Ecto neural progenitor cell (in vitro differentiated cells): ENCODE measurements around the gene AGL.
A peak's percentile ranks its signal among the peaks of the same experiment; 100 is the strongest.
"Not testable (repeated sequence)": the region's sequence is repeated elsewhere in the genome, so short reads cannot be mapped to it uniquely, and the experiment has no call there.

Source experiments
- DNase-seq: peaks from one replicate; pipeline ENCODE4 v3.0.0-alpha.2; 2018; ENCODE audit warnings: low spot score

Gene AGL

GRCh38 chr1:99849744-99850458, at the start of gene AGL:
TSS of gene AGL (plus strand) at chr1:99850361. CDS start at chr1:99851043, 682 bp downstream.
- DNase-seq = peak; percentile 88

DNA sequence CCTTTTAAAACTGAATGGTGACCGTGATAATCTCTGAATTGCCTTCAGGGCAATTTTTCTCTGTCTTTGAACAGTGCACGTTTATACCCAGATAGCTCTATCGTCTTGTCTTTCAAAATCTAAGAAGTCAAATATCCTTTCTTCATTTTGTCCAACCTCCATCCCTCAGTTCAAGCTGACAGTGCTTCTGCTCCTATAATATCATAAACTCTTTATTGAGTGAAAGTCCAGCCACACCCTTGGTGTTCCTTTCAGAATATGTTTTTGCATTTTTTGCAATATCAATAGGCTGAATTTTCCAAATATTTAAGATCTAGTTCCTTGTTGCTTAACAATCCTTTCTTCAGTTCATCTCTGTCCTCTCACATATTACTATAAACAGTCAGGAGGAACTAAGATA, 48.6 kb upstream of the AGL start:
- no peak for DNase-seq

GRCh38 chr1:99806882-99807281, 43.3 kb upstream of the AGL start:
- DNase-seq = no peak

DNA sequence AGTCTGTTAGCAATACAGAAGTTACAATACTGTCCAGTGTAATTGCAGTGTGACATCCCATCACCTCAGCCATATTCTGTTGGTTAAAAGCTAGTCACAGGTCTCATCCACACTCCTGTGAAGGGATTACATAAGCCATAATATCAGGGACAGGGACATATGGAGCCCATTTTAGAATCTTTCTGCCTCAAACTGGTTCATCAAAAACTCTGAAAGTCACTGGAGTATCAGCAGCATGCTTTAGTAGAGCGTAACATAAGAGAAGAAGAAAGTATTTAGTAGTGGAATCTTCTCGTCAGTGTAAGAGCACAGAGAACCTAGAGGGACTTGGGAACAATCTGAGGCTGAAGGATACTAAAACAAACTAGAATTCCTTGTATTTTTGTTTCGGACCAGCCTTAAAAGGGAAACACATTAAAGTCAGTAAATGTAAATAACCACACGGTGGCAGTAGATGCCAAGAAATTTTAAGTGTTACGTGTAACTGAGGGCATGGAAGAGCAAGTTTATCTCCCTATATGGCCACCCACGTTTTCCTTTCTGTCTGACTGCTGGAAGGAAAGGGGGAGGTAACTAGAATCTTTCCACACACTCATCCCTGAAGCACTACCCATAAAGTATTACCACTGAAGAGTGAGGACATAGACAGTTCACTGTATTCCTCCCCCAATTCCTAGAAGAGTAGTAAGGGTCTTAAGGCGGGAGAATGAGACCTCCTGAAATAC, 41.6 kb upstream of the AGL start:
- DNase-seq = no peak

GRCh38 chr1:99811075-99811474, 39.1 kb upstream of the AGL start:
- DNase-seq = no peak

DNA sequence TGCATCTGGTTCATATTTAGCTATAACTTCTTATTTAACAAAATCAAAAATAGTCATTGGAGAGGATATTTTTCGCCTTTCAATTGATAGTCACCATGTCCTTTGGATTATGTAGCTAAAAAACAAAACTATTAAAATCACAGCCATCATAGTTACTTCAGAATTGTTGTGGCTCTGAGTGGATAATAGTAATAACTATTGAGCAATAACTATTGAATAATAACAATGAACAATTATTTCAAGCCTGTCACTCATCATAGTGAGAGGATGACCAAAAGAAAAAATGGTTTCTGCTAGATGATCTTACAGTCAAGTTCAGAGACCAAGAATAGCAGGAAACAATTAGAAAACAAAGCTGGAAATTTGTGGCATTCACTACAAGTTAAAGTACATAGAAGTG, 38.4 kb upstream of the AGL start:
- DNase-seq = no peak

DNA sequence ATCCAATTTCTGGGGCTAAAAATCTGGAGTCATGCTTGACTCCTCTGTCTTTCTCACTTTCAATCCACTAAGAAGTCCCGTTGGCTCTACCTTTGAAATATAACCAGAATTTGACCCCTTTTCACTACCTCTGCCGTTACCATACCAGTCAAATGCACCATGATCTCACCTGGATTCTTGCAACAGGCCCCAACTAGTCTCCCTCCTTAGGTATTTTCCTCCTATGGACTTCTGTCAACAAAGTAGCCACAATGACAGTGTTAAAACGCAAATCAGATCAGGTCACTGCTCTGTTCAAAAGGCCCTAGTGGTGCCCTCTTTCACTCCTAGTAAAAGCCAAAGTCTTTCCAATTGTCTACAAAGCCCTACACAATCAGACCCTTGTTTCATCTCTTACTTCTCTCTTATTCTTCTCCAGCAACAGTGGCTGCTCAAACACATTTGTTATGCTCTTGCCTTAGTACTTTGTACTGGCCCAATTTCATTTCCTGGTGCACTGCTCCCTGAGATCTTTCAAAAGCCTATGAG, 35.7 kb upstream of the AGL start:
- DNase-seq = no peak

DNA sequence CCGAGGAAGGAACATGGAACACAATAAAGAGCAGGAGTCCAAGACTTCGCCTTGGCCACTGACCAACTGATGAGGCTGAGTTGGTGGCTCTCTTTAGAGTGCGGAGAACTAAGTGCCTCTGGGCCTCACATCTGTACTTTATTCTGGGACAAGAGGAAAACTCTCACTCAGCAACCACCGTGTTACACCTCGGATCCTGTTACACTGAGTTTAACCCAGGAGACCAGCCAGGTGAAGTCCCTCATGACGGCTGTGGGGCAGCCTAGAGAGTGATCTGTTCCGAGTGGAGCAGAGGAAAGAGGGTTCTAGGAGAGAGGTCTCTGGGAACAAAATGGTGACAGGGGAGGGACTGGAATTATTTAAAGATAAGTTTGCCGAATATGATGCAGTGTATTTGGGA, 33.5 kb upstream of the AGL start:
- no peak for DNase-seq

- no peak for DNase-seq
Observed at GRCh38 chr1:99818063-99818699, 32.0 kb upstream of the AGL start.

DNA sequence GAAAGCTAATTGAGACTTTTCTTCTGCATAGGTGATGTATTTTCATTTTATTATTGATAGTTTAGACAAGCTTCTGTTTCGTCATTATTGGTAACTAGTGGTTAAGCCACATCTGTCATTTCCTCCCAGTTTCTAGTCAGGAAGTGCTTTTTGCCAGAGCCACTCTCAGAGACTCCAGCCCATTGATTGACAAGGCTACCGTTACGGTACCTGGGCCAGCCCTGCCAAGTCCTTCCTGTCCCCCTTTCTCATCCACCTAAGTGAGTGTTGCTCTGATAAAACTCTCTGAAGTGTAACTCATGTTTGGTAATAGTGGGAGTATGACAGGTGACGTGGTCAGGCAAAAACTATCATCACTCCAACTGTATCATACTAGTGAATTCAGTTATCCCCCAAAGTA, 29.6 kb upstream of the AGL start:
- no peak for DNase-seq

DNA sequence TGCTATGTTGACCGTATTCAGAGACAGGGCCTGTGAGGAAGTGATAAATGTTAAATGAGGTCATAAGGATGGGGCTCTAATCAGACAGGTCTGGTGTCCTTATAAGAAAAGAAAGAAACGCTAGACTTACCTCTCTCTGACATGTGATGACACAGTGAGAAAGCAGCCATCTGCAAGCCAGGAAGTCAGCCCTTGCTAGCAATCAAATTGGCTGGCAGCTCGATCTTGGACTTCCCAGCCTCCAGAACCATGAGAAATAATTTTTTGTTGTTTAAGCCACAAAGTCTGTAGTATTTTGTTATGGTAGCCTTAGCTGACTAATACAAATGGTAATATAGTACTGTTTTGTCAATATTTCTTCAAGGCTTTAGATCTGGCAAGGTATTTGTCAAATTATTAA, 25.1 kb upstream of the AGL start:
- no peak for DNase-seq

GRCh38 chr1:99825702-99826101, 24.5 kb upstream of the AGL start:
- no peak for DNase-seq

DNA sequence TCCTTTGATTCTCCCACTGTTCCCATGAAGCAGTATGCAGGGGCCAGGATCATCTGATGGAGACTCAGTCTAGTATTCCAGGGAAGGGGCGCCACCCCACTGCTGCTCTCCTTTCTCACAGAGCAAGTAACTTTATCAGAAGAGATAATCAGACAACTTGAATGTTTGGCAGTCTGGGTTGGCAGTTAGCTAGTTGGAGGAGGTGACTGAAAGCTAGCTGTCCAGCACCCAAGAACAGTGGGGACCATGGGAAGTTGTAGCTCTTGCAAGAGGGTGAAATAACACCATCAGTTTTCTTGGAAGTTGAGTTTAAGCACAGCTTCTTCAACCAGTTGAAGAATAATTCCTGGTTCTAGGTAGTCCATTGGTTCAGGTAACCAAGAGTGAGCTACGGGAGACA, 22.2 kb upstream of the AGL start:
- no peak for DNase-seq

- DNase-seq = no peak
Observed at GRCh38 chr1:99829269-99829668, 20.9 kb upstream of the AGL start.

- not testable (repeated sequence) for DNase-seq
Observed at GRCh38 chr1:99833911-99834310, 16.2 kb upstream of the AGL start.

DNA sequence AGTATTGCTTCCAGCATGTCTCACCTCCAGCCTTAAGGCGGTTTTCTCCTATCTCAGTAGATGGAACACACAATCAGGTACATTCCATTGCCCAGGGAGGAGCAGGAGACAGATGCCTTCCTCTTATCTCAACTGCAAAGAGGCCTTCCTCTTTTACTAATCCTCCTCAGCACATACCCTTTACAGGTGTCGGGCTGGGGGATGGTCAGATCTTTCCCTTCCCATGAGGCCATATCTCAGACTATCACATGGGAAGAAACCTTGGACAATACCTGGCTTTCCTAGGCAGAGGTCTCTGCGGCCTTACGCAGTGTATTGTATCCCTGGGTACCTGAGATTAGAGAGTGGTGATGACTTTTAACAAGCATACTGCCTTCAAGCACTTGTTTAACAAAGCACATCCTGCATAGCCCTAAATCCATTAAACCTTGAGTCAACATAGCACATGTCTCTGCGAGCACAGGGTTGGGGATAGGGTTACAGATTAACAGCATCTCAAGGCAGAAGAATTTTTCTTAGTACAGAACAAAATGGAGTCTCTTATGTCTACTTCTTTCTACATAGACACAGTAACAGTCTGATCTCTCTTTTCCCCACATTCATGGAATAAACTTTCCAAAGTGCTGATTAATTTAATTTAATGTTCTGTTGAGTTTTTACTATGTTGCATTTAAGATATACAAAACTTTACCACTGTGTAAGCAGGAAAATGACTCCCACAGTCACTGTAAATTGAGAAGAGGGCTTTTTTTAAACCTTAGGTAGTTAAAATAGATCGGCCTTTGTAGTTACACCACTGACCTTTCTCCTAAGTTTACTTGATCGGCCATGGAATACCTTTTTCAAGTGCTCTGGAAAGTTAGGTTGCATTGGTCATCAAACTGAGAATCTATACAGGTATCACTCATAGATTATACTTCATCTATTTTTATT, 13.7 kb upstream of the AGL start:
- not testable (repeated sequence) for DNase-seq

GRCh38 chr1:99840353-99840752, 9.8 kb upstream of the AGL start:
- DNase-seq = not testable (repeated sequence)

- no peak for DNase-seq
Observed at GRCh38 chr1:99843760-99844159, 6.4 kb upstream of the AGL start.

- DNase-seq = not testable (repeated sequence)
Observed at GRCh38 chr1:99845201-99845600, 5.0 kb upstream of the AGL start.

DNA sequence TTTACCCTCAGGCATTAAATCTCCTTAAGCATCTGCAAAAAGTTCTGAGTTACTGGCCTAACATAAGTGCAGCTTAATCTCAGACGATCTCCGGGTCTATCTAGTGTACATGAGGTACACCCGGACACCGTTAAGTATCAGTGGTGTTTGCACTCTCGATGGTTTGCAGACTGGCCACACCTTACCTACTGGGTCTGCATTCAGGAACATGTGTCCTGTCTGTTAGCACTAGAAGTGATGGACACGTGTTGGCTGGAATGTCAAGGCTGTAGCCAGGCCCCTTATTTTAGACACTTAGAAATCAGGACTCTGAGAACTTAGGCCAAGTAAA, 783 bp upstream of the AGL start:
- no peak for DNase-seq

DNA sequence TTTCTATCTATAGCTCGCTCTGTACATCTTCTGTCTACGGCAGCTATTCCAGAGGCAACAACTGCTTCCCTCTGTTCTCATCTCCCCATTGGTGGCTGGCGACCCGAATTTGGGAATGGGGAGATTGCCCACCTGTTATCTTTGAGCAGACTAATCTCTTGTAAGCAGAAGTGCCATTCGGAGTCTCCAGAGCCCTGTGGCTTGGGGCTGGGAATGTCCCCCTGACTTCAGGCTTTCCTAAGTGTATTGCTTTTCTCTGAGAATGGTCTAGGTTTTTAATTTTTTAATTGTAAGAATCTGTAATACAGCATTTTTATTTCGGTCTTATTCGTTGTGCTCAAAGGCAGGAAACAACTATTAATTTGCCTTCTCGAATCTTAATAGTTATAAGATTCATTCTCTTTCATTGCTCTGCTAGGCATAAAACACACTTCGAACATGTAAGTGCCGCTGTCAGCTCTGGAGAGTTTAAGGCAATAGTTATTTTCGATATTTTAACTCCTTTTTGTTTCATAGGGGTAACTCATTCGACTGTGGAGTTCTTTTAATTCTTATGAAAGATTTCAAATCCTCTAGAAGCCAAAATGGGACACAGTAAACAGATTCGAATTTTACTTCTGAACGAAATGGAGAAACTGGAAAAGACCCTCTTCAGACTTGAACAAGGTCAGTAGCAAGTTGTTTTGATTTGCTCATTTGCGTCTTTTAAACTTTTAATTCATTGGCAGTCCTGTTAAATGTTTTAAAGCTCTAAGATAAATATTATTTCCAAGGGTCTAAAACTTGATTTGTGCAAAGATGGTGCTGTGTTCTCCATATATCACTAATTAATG, 514 bp downstream of the AGL start:
- DNase-seq = no peak
